Gastroesophageal sphincter (tissue), 3 donors: ENCODE data around the gene NEK10.
A peak's percentile ranks its signal among the peaks of the same experiment; 100 is the strongest.

Source experiments
- CTCF ChIP-seq, 4 experiments: fragments of 200-600 bp in 2 of 4; fragments of 450-650 bp in 2 of 4; sonication (generic) in 1 of 4; IDR thresholded peaks; one replicate each; pipeline ENCODE4 v1.5.1; 2017 to 2019; ENCODE audit warnings: antibody characterized with exemption in 4 of 4, mild to moderate bottlenecking in 2 of 4, moderate library complexity in 2 of 4
- POLR2AphosphoS5 ChIP-seq: sonication (generic); formaldehyde crosslinking; IDR thresholded peaks from one replicate; pipeline ENCODE4 v1.6.1; 2017; ENCODE audit warnings: antibody characterized with exemption

- TF ChIP-seq CTCF (IDR thresholded peaks at IDR 0.05) = no peak
- TF ChIP-seq POLR2AphosphoS5 = peak; percentile 55
Observed at GRCh38 chr3:27319847-27320526, 49.2 kb downstream of the NEK10 start.
